GM19099 (cell line): Measurements from ENCODE around the gene GTF3C6.

Experiments used
- POLR2A ChIP-seq: IDR thresholded peaks from 3 replicates; pipeline ENCODE4 v1.6.1; 2011; ENCODE audit warnings: low read depth; ENCODE audit not compliant: insufficient read length; ENCODE audit errors: extremely low read depth

The GTF3C6 gene

GRCh38 chr6:110958329-110959192 lies at the start of gene GTF3C6:
GTF3C6 (plus strand) TSS chr6:110958706; CDS start chr6:110958770, 64 bp downstream.
- TF ChIP-seq POLR2A, result peak; percentile 97

- TF ChIP-seq POLR2A, result no peak
Observed at GRCh38 chr6:110930781-110931180, 27.7 kb upstream of the GTF3C6 start.

- TF ChIP-seq POLR2A, result no peak
Observed at GRCh38 chr6:110933912-110934311, 24.6 kb upstream of the GTF3C6 start.

- TF ChIP-seq POLR2A, result no peak
Observed at GRCh38 chr6:110934381-110934898, 24.1 kb upstream of the GTF3C6 start.

- no peak for TF ChIP-seq POLR2A
Observed at GRCh38 chr6:110935171-110935570, 23.3 kb upstream of the GTF3C6 start.

GRCh38 chr6:110938171-110938570 lies 20.3 kb upstream of the GTF3C6 start:
- TF ChIP-seq POLR2A, result no peak

- no peak for TF ChIP-seq POLR2A
Observed at GRCh38 chr6:110939429-110940200, 18.9 kb upstream of the GTF3C6 start.

GRCh38 chr6:110944681-110945151 lies 13.8 kb upstream of the GTF3C6 start:
- no peak for TF ChIP-seq POLR2A

- no peak for TF ChIP-seq POLR2A
Observed at GRCh38 chr6:110946498-110946897, 12.0 kb upstream of the GTF3C6 start.

GRCh38 chr6:110949679-110950285 lies 8.7 kb upstream of the GTF3C6 start:
- TF ChIP-seq POLR2A, result no peak

GRCh38 chr6:110950440-110950839 lies 8.1 kb upstream of the GTF3C6 start:
- TF ChIP-seq POLR2A, result no peak

GRCh38 chr6:110951008-110951407 lies 7.5 kb upstream of the GTF3C6 start:
- TF ChIP-seq POLR2A, result no peak

GRCh38 chr6:110951986-110952794 lies 6.3 kb upstream of the GTF3C6 start:
- no peak for TF ChIP-seq POLR2A

- TF ChIP-seq POLR2A, result no peak
Observed at GRCh38 chr6:110953633-110954303, 4.7 kb upstream of the GTF3C6 start.
